ENCODE measurements around the gene GRIN2D.
"Not testable (repeated sequence)": the region's sequence is repeated elsewhere in the genome, so short reads cannot be mapped to it uniquely, and the experiment has no call there.

Gene GRIN2D

DNA sequence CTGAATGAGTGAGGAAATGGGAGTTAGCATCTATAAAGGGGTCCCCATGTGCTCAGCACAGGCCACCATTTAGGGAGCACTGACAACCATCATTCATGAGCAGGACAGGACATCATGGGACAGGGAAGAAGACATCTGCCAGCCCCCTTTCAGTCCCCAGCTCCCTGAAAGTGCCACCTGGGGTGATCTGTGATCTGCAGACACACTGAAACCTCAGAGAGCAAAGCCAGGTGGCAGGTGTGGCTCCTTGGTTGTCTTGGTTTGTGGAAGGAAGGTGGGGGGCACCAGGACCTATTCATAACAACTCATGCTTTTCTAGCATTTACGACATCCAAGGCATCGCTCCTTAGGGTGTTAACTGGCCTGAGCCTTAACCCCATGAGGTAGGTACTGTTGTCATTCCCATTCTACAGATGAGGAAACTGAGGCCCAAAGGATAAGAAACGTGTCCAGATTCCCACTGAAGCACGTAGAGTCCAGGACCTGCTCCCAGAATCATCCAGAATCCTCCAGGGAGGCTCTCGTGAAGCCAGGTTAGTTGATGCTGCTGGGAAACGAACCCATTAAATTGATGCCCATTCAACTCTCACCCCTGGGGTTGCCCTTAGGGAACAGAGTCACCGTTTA, 7.9 kb upstream of the GRIN2D start:
- Histone ChIP-seq H3K36me3 (ENCODE audit: control insufficient read depth, insufficient read depth, low read length) (no peaks in the 10 kb centered on the region), H3K9me3 (ENCODE audit: control insufficient read depth, low read length) (no peaks in the 10 kb centered on the region), H3K27me3 (ENCODE audit: control insufficient read depth, insufficient read depth, low read length) (no peaks in the 10 kb centered on the region), H3K4me2 (ENCODE audit: low read length) (no peak overlapping the region), H3K79me2 (peaks cover 9% of the 10 kb centered on the region), H3K4me1 (no peaks in the 10 kb centered on the region), H3K9ac (no peak overlapping the region), H3K4me3 (ENCODE audit: low read depth, low read length) (no peak overlapping the region), H2AFZ (no peak overlapping the region), H3K27ac (no peak overlapping the region)
- TF ChIP-seq, protein P1, sequence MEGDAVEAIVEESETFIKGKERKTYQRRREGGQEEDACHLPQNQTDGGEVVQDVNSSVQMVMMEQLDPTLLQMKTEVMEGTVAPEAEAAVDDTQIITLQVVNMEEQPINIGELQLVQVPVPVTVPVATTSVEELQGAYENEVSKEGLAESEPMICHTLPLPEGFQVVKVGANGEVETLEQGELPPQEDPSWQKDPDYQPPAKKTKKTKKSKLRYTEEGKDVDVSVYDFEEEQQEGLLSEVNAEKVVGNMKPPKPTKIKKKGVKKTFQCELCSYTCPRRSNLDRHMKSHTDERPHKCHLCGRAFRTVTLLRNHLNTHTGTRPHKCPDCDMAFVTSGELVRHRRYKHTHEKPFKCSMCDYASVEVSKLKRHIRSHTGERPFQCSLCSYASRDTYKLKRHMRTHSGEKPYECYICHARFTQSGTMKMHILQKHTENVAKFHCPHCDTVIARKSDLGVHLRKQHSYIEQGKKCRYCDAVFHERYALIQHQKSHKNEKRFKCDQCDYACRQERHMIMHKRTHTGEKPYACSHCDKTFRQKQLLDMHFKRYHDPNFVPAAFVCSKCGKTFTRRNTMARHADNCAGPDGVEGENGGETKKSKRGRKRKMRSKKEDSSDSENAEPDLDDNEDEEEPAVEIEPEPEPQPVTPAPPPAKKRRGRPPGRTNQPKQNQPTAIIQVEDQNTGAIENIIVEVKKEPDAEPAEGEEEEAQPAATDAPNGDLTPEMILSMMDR (IDR thresholded peaks at IDR 0.05) = no peak

DNA sequence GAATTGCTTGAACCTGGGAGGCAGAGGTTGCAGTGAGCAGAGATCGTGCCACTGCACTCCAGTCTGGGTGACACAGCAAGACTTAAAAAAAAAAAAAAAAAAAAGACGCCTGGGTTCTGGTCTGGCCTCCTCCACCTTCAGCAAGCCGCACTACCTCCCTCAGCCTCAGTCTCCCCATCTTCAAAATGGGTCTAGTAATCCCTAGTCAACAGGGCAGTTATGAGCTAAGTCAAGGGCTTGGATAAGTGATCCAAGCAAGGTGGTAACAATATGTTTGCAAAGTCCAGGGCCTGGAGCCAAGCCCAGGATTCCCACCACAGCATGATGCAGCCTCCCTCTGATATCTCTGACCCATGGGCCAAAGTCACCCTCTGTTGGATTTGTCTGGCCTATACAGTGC, 6.5 kb upstream of the GRIN2D start:
- no peak overlapping the region for H3K27ac ChIP-seq
- TF ChIP-seq, protein P1 (IDR thresholded peaks at IDR 0.05) = no peak
- no peak overlapping the region for H2AFZ ChIP-seq

DNA sequence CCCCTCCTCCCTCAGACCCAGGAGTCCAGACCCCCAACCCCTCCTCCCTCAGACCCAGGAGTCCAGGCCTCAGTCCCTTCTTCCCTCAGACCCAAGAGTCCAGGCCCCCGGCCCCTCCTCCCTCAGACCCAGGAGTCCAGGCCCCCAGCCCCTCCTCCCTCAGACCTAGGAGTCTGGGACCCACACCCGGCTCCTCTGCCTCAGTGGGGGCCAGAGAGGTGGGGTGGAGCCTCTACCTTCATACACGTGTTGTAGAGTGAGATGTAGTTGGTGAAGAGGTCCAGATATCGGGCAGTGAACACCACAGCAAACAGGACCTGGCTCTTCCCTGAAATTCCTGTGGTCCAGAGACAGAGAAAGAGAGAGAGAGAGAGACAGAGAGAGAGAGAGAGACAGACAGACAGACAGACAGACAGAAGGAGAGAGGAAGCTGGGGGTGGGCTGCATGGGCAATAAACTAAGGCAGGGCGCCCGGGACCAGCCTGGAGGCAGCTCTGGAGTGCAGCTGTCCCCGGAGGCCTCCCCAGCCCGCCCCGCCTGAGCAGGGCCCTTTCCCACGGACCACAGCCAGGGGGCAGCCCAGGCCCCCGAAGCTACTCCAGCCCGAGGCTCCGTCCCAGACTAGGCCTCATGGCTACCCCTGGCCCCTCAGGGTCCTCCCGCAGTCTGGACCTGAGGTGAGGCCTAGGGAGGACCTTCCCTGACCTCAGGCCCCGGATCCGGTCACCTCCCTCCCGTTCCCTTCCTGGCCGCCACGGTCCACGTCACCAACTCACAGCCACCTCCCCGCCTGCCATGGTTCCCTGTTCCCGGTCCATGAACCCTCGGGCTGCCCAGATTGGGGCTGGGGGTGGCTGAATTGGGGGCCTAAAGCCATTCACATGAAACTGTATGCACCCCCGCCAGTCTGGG, 3.0 kb upstream of the GRIN2D start:
- TF ChIP-seq, protein P1 (IDR thresholded peaks at IDR 0.05) = peak; percentile 65
- peak overlapping the region; percentile 93 for H3K4me3 ChIP-seq (ENCODE audit: low read depth, low read length)
- H3K27me3 ChIP-seq (ENCODE audit: control insufficient read depth, insufficient read depth, low read length) = no peaks in the 10 kb centered on the region
- H3K27ac ChIP-seq = peak overlapping the region; percentile 75
- peaks cover 13% of the 10 kb centered on the region for H3K79me2 ChIP-seq
- no peaks in the 10 kb centered on the region for H3K4me1 ChIP-seq
- H3K36me3 ChIP-seq (ENCODE audit: control insufficient read depth, insufficient read depth, low read length) = no peaks in the 10 kb centered on the region
- H3K9me3 ChIP-seq (ENCODE audit: control insufficient read depth, low read length) = no peaks in the 10 kb centered on the region
- peak overlapping the region; percentile 63 for H2AFZ ChIP-seq
- peak overlapping the region; percentile 90 for H3K4me2 ChIP-seq (ENCODE audit: low read length)
- peak overlapping the region; percentile 83 for H3K9ac ChIP-seq

More for the DNA sequence above, 6.5 kb upstream of the GRIN2D start:
- Histone ChIP-seq H3K4me3 (ENCODE audit: low read depth, low read length) (no peak overlapping the region), H3K79me2 (peaks cover 13% of the 10 kb centered on the region), H3K9me3 (ENCODE audit: control insufficient read depth, low read length) (no peaks in the 10 kb centered on the region), H3K4me2 (ENCODE audit: low read length) (no peak overlapping the region), H3K9ac (no peak overlapping the region), H3K27me3 (ENCODE audit: control insufficient read depth, insufficient read depth, low read length) (no peaks in the 10 kb centered on the region), H3K36me3 (ENCODE audit: control insufficient read depth, insufficient read depth, low read length) (no peaks in the 10 kb centered on the region), H3K4me1 (no peaks in the 10 kb centered on the region)

DNA sequence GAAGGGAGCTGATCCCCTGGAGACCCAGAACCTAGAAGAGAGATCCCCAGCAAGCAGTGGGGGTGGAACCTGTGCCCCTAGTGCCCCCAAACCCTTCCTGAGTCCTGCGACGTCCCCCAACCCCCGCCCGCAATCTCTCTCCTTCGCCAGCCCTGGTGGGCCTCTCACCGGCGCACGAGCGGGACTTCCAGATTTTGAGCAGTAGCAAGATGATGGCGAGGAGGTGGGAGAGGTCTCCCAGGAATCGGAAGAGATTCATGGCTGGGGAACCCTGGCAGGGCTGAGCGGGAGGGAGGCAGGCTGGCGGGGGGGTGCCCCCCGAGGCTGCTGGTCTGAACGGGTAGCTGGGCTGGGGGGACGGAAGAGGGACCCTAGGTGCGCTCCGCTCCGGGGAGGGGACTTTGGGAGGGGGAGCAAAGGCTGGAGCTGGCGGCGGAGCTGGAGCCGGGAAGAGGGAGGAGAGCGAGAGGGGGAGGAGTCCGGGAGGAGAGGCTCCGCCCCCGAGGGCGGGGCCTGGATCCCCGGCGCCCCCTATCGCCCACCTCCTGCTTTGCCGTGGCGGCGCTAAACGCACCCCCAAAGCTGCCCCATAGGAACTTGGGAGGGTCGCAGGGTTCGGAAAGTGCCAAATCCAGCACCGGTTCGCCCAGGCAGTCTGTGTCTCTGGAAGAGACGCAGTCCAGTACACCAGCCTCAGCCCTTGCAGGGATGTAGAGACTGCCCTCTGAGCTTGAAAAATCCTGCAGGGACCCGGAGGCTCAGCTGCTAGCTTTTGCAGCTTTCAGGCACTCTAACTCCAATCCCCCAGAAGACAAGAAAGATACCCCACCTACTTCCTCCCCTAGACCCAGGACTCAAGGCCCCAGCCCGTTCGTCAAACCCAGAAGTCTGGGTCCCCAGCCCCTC, 2.1 kb upstream of the GRIN2D start, which contains the start of gene KDELR1:
TSS of gene KDELR1 (minus strand) at position 452 of the 906 bp plus-strand sequence. CDS start at position 259, 193 bp downstream.
- H3K36me3 ChIP-seq (ENCODE audit: control insufficient read depth, insufficient read depth, low read length) = no peaks in the 10 kb centered on the region
- peak within 1 kb of the TSS; percentile 90 for H3K4me2 ChIP-seq (ENCODE audit: low read length)
- peak within 1 kb of the TSS; percentile 93 for H3K4me3 ChIP-seq (ENCODE audit: low read depth, low read length)
- no peaks in the 10 kb centered on the region for H3K9me3 ChIP-seq (ENCODE audit: control insufficient read depth, low read length)
- no peaks in the 10 kb centered on the region for H3K27me3 ChIP-seq (ENCODE audit: control insufficient read depth, insufficient read depth, low read length)
- peaks cover 13% of the 10 kb centered on the region for H3K79me2 ChIP-seq
- no peaks in the 10 kb centered on the region for H3K4me1 ChIP-seq
- peak within 1 kb of the TSS; percentile 83 for H3K9ac ChIP-seq
- peak within 1 kb of the TSS; percentile 75 for H3K27ac ChIP-seq
- H2AFZ ChIP-seq = peak within 1 kb of the TSS; percentile 63
- TF ChIP-seq, protein P1 (IDR thresholded peaks at IDR 0.05) = peak; percentile 93

DNA sequence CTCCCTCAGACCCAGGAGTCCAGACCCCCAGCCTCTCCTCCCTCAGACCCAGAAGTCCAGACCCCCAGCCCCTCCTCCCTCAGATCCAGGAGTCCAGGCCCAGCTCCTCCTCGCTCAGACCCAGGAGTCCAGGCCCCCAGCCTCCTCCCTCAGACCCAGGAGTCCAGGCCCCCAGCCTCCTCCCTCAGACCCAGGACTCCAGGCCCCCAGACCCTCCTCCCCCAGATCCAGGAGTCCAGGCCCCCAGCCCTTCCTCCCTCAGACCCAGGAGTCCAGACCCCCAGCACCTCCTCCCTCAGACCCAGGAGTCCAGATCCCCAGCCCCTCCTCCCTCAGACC, 1.5 kb upstream of the GRIN2D start:
- not testable (repeated sequence) for H3K4me1 ChIP-seq; H3K27ac ChIP-seq; H3K9ac ChIP-seq; H3K36me3 ChIP-seq (ENCODE audit: control insufficient read depth, insufficient read depth, low read length); H3K4me3 ChIP-seq (ENCODE audit: low read depth, low read length); H3K9me3 ChIP-seq (ENCODE audit: control insufficient read depth, low read length); H3K4me2 ChIP-seq (ENCODE audit: low read length); H3K27me3 ChIP-seq (ENCODE audit: control insufficient read depth, insufficient read depth, low read length)
- H3K79me2 ChIP-seq = peaks cover 13% of the 10 kb centered on the region
- H2AFZ ChIP-seq = peak overlapping the region; percentile 63

All from parathyroid adenoma (tissue), 2 donors.